A673 (cell line): ENCODE measurements around the gene OR7D2. TPM values are rescaled to one million over a fixed set of nuclear protein-coding genes. Genes with fewer than 3 reads are reported as not detected.

Source experiments
- BruUV-seq: library from RNA; stranded (reverse); fragments of 400-500 nt; replicated peaks from 2 replicates; lab custom pipeline; 2021; lab: Mats Ljungman, UMichigan
- CTCF ChIA-PET: fragments of 300-600 bp; sonication (Branson Sonifier 250); formaldehyde crosslinking; loops from one replicate; lab custom pipeline; 2022; ENCODE audit warnings: antibody characterized with exemption; lab: Charles Lee
- POLR2A ChIA-PET: fragments of 300-600 bp; sonication (Branson Sonifier 250); formaldehyde crosslinking; loops from one replicate; lab custom pipeline; 2022; ENCODE audit warnings: antibody characterized with exemption; ENCODE audit not compliant: low non-redundant PET; lab: Charles Lee
- DNase-seq: peaks from one replicate; pipeline ENCODE4 v3.0.0-alpha.2; 2015; ENCODE audit warnings: low spot score
- H3K27ac ChIP-seq: fragments of 200-600 bp; sonication (generic); 2 replicates; pipeline ENCODE4 v1.5.1; 2016; ENCODE audit warnings: mixed run types, low read depth, mild to moderate bottlenecking, mixed read lengths, antibody characterized with exemption, low read length; ENCODE audit not compliant: poor library complexity, severe bottlenecking
- H3K27me3 ChIP-seq: fragments of 200-600 bp; sonication (generic); replicated peaks from 2 replicates; pipeline ENCODE4 v1.6.1; 2017; ENCODE audit warnings: mixed run types, low read depth, mild to moderate bottlenecking, mixed read lengths, antibody characterized with exemption, low read length; ENCODE audit not compliant: insufficient read depth, poor library complexity
- H3K36me3 ChIP-seq: fragments of 200-600 bp; sonication (generic); 2 replicates; pipeline ENCODE4 v1.6.1; 2016; ENCODE audit warnings: mixed run types, mild to moderate bottlenecking, mixed read lengths, antibody characterized with exemption, low read length; ENCODE audit not compliant: insufficient read depth, poor library complexity, severe bottlenecking
- H3K4me1 ChIP-seq: fragments of 200-600 bp; sonication (generic); 2 replicates; pipeline ENCODE4 v1.6.1; 2017; ENCODE audit warnings: mixed run types, mild to moderate bottlenecking, mixed read lengths, antibody characterized with exemption, low read length; ENCODE audit not compliant: insufficient read depth, poor library complexity, severe bottlenecking
- H3K4me3 ChIP-seq: fragments of 200-600 bp; sonication (generic); 2 replicates; pipeline ENCODE4 v1.5.1; 2016; ENCODE audit warnings: low read depth, mixed run types, mild to moderate bottlenecking, mixed read lengths, low read length; ENCODE audit not compliant: poor library complexity, severe bottlenecking
- H3K9me3 ChIP-seq: fragments of 200-600 bp; sonication (generic); 2 replicates; pipeline ENCODE4 v1.6.1; 2016; ENCODE audit warnings: mixed run types, low read depth, mild to moderate bottlenecking, mixed read lengths, antibody characterized with exemption, low read length; ENCODE audit not compliant: poor library complexity, severe bottlenecking
- EZH2 ChIP-seq: fragments of 200-600 bp; sonication (generic); IDR thresholded peaks from 2 replicates; pipeline ENCODE4 v1.6.1; 2017; ENCODE audit warnings: borderline replicate concordance, low read depth, mild to moderate bottlenecking, mixed read lengths, antibody characterized with exemption, low read length; ENCODE audit not compliant: poor library complexity, severe bottlenecking
- intact Hi-C: fragments of 100-400 bp; cut with micrococcal nuclease; formaldehyde crosslinking; loops from one replicate; pipeline ENCODE4 v1.10.0; 2022; ENCODE audit not compliant: unreplicated experiment
- total RNA-seq: library from RNA; stranded (reverse); gene quantifications from 2 replicates; pipeline ENCODE4 v1.2.3, GENCODE V29; 2021
- TF ChIP-seq, protein P1 (sequence below): fragments of 300-800, 200-600 bp; sonication (generic); conservative IDR thresholded peaks from 2 replicates; pipeline ENCODE4 v1.5.1; 2017; ENCODE audit warnings: low read depth, mild to moderate bottlenecking, antibody characterized with exemption, low read length, moderate library complexity, mixed read lengths

OR7D2 gene
- total RNA-seq, 1 experiment from 2014 or later = not detected

DNA sequence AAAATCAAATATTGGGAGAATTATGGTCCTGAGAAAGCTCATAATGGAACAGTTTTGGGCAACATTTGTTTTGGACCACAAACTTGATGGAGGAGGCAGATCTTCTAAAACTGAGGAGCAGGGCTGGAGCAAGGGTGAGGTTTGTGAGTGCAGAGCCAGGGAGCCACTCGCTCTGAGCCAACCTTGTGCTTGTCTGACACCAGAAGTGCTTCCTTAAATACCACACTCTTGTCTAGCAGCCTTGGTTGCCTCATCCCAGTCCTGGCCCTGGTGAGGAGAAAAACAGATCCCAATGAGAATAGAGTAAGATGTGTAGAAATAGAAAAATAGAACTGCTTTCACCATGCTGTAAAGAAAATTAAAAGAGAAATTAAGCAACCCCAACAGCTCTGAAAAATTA lies 31.9 kb upstream of the OR7D2 start:
- CTCF ChIA-PET = no interaction called here
- H3K27me3 ChIP-seq = no peaks in the 10 kb centered on the region
- H3K4me1 ChIP-seq = no peaks in the 10 kb centered on the region
- peaks cover 31% of the 10 kb centered on the region for H3K36me3 ChIP-seq
- no TSS peak for BruUV-seq
- DNase-seq = no peak
- no peak overlapping the region for H3K4me3 ChIP-seq
- no peak overlapping the region for H3K27ac ChIP-seq
- POLR2A ChIA-PET = interaction anchor here (0.6 kb wide), 1 partner anchor 205 kb away, joined by 3 read pairs; no protein-coding TSS in a partner anchor
- intact Hi-C loops = no loop called here
- no peak for TF ChIP-seq EZH2
- TF ChIP-seq, protein P1, sequence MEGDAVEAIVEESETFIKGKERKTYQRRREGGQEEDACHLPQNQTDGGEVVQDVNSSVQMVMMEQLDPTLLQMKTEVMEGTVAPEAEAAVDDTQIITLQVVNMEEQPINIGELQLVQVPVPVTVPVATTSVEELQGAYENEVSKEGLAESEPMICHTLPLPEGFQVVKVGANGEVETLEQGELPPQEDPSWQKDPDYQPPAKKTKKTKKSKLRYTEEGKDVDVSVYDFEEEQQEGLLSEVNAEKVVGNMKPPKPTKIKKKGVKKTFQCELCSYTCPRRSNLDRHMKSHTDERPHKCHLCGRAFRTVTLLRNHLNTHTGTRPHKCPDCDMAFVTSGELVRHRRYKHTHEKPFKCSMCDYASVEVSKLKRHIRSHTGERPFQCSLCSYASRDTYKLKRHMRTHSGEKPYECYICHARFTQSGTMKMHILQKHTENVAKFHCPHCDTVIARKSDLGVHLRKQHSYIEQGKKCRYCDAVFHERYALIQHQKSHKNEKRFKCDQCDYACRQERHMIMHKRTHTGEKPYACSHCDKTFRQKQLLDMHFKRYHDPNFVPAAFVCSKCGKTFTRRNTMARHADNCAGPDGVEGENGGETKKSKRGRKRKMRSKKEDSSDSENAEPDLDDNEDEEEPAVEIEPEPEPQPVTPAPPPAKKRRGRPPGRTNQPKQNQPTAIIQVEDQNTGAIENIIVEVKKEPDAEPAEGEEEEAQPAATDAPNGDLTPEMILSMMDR = no peak
- H3K9me3 ChIP-seq = peaks cover 62% of the 10 kb centered on the region

DNA sequence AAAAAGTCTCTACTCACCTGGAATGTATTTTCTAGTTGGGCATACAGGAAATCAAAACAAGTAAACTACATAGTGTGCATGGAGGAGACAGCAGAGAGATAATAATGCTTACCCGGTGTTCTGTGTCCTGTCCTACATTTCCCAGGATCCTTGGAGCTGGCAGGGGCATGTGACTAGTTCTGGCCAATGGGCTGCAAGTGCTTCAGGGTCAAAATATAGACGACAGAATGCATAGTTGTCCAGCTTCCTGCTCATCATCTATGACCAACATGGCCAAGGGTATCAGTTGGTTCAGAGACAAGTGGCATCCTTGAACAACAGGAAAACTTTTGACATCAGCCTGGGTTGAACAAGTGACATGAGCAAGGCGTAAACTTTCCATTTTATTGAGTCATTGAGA lies 30.1 kb upstream of the OR7D2 start:
- DNase-seq = no peak
- no peak overlapping the region for H3K27ac ChIP-seq
- no TSS peak for BruUV-seq
- H3K36me3 ChIP-seq = peaks cover 34% of the 10 kb centered on the region
- H3K9me3 ChIP-seq = peaks cover 67% of the 10 kb centered on the region
- CTCF ChIA-PET = no interaction called here
- H3K27me3 ChIP-seq = no peaks in the 10 kb centered on the region
- no peaks in the 10 kb centered on the region for H3K4me1 ChIP-seq
- POLR2A ChIA-PET = no interaction called here
- intact Hi-C loops = no loop called here
- no peak overlapping the region for H3K4me3 ChIP-seq
- TF ChIP-seq EZH2 = no peak
- TF ChIP-seq, protein P1 = no peak

DNA sequence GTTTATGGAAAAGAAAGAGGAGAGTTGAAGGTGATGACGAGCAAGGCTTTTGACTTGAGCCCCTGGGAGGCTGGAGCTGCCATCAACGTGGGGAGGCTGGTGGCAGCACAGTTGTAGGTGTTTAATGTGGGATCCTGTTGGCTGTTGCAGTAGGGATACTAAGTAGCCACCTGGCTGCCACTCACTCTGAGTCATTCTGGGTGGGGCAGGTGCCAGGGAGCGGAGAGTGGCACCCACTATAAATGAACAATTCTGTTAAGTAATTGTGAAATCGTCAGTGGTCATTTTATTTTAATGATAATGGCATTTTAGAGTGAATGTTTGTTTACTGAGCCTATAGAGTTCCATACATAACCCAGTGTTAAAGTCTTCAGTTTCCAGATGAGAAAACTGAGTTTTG lies 28.8 kb upstream of the OR7D2 start:
- Histone ChIP-seq H3K36me3 (peaks cover 34% of the 10 kb centered on the region), H3K4me1 (no peaks in the 10 kb centered on the region), H3K27ac (no peak overlapping the region), H3K4me3 (no peak overlapping the region), H3K27me3 (no peaks in the 10 kb centered on the region), H3K9me3 (peaks cover 62% of the 10 kb centered on the region)
- TF ChIP-seq EZH2 = no peak
- TF ChIP-seq, protein P1 = no peak
- no peak for DNase-seq
- CTCF ChIA-PET = no interaction called here
- POLR2A ChIA-PET = no interaction called here
- no TSS peak for BruUV-seq
- intact Hi-C loops = no loop called here
